22Rv1 (cell line): ENCODE results near the gene PPP1R9B.

ENCODE experiments used
- ZFX ChIP-seq: fragments of 450-650 bp; IDR thresholded peaks from 2 replicates; pipeline ENCODE4 v1.6.1; 2017; ENCODE audit warnings: antibody characterized with exemption, borderline replicate concordance
- TF ChIP-seq, protein P1 (sequence below): fragments of 450-650 bp; IDR thresholded peaks from 2 replicates; pipeline ENCODE4 v1.5.1; 2017; ENCODE audit warnings: mild to moderate bottlenecking

DNA sequence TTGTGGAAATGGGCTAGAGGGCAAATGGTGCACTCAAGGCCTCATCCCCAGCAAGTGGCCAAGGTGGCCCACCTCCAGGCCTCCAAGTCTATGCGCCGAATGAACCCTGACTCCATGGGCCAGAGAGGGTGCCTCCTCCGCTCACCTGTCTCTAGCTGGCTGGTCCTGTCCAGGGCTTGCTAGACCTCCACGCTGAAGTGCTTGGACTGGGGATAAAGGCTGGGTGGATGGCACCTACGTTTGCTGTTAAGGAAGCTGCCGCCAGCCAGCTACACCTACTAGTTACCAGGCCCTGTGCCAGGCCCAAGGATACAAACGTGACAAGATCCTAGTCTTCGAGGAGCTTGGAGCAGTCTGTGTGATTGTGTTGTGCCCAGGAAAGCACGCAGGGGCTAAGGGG is 14.6 kb upstream of the PPP1R9B start:
- TF ChIP-seq, protein P1, sequence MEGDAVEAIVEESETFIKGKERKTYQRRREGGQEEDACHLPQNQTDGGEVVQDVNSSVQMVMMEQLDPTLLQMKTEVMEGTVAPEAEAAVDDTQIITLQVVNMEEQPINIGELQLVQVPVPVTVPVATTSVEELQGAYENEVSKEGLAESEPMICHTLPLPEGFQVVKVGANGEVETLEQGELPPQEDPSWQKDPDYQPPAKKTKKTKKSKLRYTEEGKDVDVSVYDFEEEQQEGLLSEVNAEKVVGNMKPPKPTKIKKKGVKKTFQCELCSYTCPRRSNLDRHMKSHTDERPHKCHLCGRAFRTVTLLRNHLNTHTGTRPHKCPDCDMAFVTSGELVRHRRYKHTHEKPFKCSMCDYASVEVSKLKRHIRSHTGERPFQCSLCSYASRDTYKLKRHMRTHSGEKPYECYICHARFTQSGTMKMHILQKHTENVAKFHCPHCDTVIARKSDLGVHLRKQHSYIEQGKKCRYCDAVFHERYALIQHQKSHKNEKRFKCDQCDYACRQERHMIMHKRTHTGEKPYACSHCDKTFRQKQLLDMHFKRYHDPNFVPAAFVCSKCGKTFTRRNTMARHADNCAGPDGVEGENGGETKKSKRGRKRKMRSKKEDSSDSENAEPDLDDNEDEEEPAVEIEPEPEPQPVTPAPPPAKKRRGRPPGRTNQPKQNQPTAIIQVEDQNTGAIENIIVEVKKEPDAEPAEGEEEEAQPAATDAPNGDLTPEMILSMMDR = no peak
- no peak for TF ChIP-seq ZFX
